Inflammatory macrophage treated with lipopolysaccharide for 4 hours (primary cell): ENCODE measurements around the gene SUPT3H.
"Not testable (repeated sequence)": the region's sequence is repeated elsewhere in the genome, so short reads cannot be mapped to it uniquely, and the experiment has no call there.

Source experiments
- DNase-seq: peaks from one replicate; pipeline ENCODE4 v3.0.0-alpha.2; 2020

Gene SUPT3H

GRCh38 chr6:45231660-45232059, 146.1 kb downstream of the SUPT3H start:
- DNase-seq = no peak

- no peak for DNase-seq
Measured at GRCh38 chr6:45229416-45229815, 148.3 kb downstream of the SUPT3H start.

GRCh38 chr6:45226081-45226480, 151.7 kb downstream of the SUPT3H start:
- DNase-seq = no peak

- DNase-seq = no peak
Measured at GRCh38 chr6:45222380-45222779, 155.4 kb downstream of the SUPT3H start.

GRCh38 chr6:45215759-45216158, 162.0 kb downstream of the SUPT3H start:
- DNase-seq = no peak

GRCh38 chr6:45212976-45213375, 164.8 kb downstream of the SUPT3H start:
- no peak for DNase-seq

GRCh38 chr6:45209762-45210161, 168.0 kb downstream of the SUPT3H start:
- no peak for DNase-seq

GRCh38 chr6:45206793-45207492, 170.8 kb downstream of the SUPT3H start:
- no peak for DNase-seq

- DNase-seq = no peak
Measured at GRCh38 chr6:45201484-45201883, 176.2 kb downstream of the SUPT3H start.

GRCh38 chr6:45200510-45200909, 177.2 kb downstream of the SUPT3H start:
- DNase-seq = no peak

GRCh38 chr6:45199554-45199953, 178.2 kb downstream of the SUPT3H start:
- no peak for DNase-seq

- no peak for DNase-seq
Measured at GRCh38 chr6:45196121-45196520, 181.6 kb downstream of the SUPT3H start.

GRCh38 chr6:45195137-45195536, 182.6 kb downstream of the SUPT3H start:
- DNase-seq = no peak

- DNase-seq = no peak
Measured at GRCh38 chr6:45192556-45192955, 185.2 kb downstream of the SUPT3H start.

- no peak for DNase-seq
Measured at GRCh38 chr6:45191414-45191813, 186.3 kb downstream of the SUPT3H start.

- DNase-seq = peak; percentile 59
Measured at GRCh38 chr6:45187836-45188235, 189.9 kb downstream of the SUPT3H start.

GRCh38 chr6:45185403-45186251, 192.1 kb downstream of the SUPT3H start:
- DNase-seq = no peak

GRCh38 chr6:45184937-45185336, 192.8 kb downstream of the SUPT3H start:
- DNase-seq = no peak

- DNase-seq = no peak
Measured at GRCh38 chr6:45184040-45184439, 193.7 kb downstream of the SUPT3H start.

- not testable (repeated sequence) for DNase-seq
Measured at GRCh38 chr6:45176373-45176772, 201.4 kb downstream of the SUPT3H start.

- no peak for DNase-seq
Measured at GRCh38 chr6:45175272-45175671, 202.5 kb downstream of the SUPT3H start.

- no peak for DNase-seq
Measured at GRCh38 chr6:45174045-45174444, 203.7 kb downstream of the SUPT3H start.

- DNase-seq = no peak
Measured at GRCh38 chr6:45171380-45171779, 206.4 kb downstream of the SUPT3H start.

GRCh38 chr6:45170309-45170708, 207.4 kb downstream of the SUPT3H start:
- no peak for DNase-seq
